Renal cortex interstitium (tissue), 11 donors: ENCODE results near the gene AP5S1. TPM values are rescaled to one million over a fixed set of nuclear protein-coding genes. Genes with fewer than 3 reads are reported as not detected.
A peak's percentile ranks its signal among the peaks of the same experiment; 100 is the strongest.

ENCODE experiments used
- DNase-seq, 11 donors: peaks; one replicate each; pipeline ENCODE4 v3.0.0-alpha.2; 2013; ENCODE audit warnings: low read depth in 9 of 11, low spot score in 4 of 11; ENCODE audit errors: extremely low read depth in 1 of 11
- polyA plus RNA-seq, 3 donors: library from polyadenylated mRNA; unstranded; fragments of 120-200 nt; gene quantifications; one replicate each; pipeline ENCODE4 v1.2.1, GENCODE V29; 2013; ENCODE audit not compliant: insufficient read length in 3 of 3

The AP5S1 gene
- polyA plus RNA-seq, 3 donors: 8.0 to 11.8 (median 9.3) TPM

GRCh38 chr20:3858689-3859088, 38.3 kb downstream of the AP5S1 start:
- DNase-seq: no peak

- DNase-seq: no peak
These were observed 40.8 kb downstream of the AP5S1 start for GRCh38 chr20:3861191-3861590.

- DNase-seq: no peak
These were observed 42.0 kb downstream of the AP5S1 start for GRCh38 chr20:3862333-3862732.

GRCh38 chr20:3863317-3863716, 43.0 kb downstream of the AP5S1 start:
- no peak for DNase-seq

- no peak for DNase-seq
These were observed 44.2 kb downstream of the AP5S1 start for GRCh38 chr20:3864518-3864917.

- DNase-seq: no peak
These were observed 45.0 kb downstream of the AP5S1 start for GRCh38 chr20:3865152-3865886.

GRCh38 chr20:3865887-3866407, 45.6 kb downstream of the AP5S1 start:
- no peak for DNase-seq

GRCh38 chr20:3866464-3866863, 46.1 kb downstream of the AP5S1 start:
- DNase-seq: no peak

- DNase-seq: no peak
These were observed 47.5 kb downstream of the AP5S1 start for GRCh38 chr20:3867802-3868201.

- no peak for DNase-seq
These were observed 49.7 kb downstream of the AP5S1 start for GRCh38 chr20:3869839-3870634.

- no peak for DNase-seq
These were observed 51.4 kb downstream of the AP5S1 start for GRCh38 chr20:3871550-3872265.

GRCh38 chr20:3873507-3873906, 53.2 kb downstream of the AP5S1 start:
- DNase-seq: no peak

- no peak for DNase-seq
These were observed 54.0 kb downstream of the AP5S1 start for GRCh38 chr20:3874194-3874844.

- DNase-seq: no peak
These were observed 55.1 kb downstream of the AP5S1 start for GRCh38 chr20:3875378-3875974.

GRCh38 chr20:3876000-3876399, 55.7 kb downstream of the AP5S1 start:
- peak in 1 of 11 donors; percentile 37 for DNase-seq

- DNase-seq: no peak
These were observed 56.3 kb downstream of the AP5S1 start for GRCh38 chr20:3876676-3877075.
